HEK293T (cell line): Measurements from ENCODE around the gene AP5Z1.

Experiments used
- BHLHE40 ChIP-seq: fragments of 450-650 bp; IDR thresholded peaks from 2 replicates; pipeline ENCODE4 v1.6.1; 2016; ENCODE audit warnings: mild to moderate bottlenecking, moderate library complexity, borderline replicate concordance
- NFRKB ChIP-seq: fragments of 450-650 bp; IDR thresholded peaks from 2 replicates; pipeline ENCODE4 v1.6.1; 2016; ENCODE audit warnings: mild to moderate bottlenecking, moderate library complexity
- SUZ12 ChIP-seq: fragments of 450-650 bp; IDR thresholded peaks from 2 replicates; pipeline ENCODE4 v1.6.1; 2016; ENCODE audit warnings: mild to moderate bottlenecking
- TF ChIP-seq, protein P1 (sequence below): fragments of 450-650 bp; IDR thresholded peaks from 2 replicates; pipeline ENCODE4 v1.6.1; 2016

- TF ChIP-seq NFRKB, result no peak
- TF ChIP-seq SUZ12, result no peak
- TF ChIP-seq, protein P1, sequence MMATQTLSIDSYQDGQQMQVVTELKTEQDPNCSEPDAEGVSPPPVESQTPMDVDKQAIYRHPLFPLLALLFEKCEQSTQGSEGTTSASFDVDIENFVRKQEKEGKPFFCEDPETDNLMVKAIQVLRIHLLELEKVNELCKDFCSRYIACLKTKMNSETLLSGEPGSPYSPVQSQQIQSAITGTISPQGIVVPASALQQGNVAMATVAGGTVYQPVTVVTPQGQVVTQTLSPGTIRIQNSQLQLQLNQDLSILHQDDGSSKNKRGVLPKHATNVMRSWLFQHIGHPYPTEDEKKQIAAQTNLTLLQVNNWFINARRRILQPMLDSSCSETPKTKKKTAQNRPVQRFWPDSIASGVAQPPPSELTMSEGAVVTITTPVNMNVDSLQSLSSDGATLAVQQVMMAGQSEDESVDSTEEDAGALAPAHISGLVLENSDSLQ, result no peak
- TF ChIP-seq BHLHE40, result no peak
Measured at GRCh38 chr7:4770886-4771285, 4.5 kb upstream of the AP5Z1 start.
